22Rv1 (cell line): Measurements from ENCODE around the gene GPR27.

Experiments used
- H3K27ac ChIP-seq: fragments of 450-650 bp; 2 replicates; pipeline ENCODE4 v1.5.1; 2017
- ZFX ChIP-seq: fragments of 450-650 bp; IDR thresholded peaks from 2 replicates; pipeline ENCODE4 v1.6.1; 2017; ENCODE audit warnings: antibody characterized with exemption, borderline replicate concordance
- TF ChIP-seq, protein P1 (sequence below): fragments of 450-650 bp; IDR thresholded peaks from 2 replicates; pipeline ENCODE4 v1.5.1; 2017; ENCODE audit warnings: mild to moderate bottlenecking

Gene GPR27

DNA sequence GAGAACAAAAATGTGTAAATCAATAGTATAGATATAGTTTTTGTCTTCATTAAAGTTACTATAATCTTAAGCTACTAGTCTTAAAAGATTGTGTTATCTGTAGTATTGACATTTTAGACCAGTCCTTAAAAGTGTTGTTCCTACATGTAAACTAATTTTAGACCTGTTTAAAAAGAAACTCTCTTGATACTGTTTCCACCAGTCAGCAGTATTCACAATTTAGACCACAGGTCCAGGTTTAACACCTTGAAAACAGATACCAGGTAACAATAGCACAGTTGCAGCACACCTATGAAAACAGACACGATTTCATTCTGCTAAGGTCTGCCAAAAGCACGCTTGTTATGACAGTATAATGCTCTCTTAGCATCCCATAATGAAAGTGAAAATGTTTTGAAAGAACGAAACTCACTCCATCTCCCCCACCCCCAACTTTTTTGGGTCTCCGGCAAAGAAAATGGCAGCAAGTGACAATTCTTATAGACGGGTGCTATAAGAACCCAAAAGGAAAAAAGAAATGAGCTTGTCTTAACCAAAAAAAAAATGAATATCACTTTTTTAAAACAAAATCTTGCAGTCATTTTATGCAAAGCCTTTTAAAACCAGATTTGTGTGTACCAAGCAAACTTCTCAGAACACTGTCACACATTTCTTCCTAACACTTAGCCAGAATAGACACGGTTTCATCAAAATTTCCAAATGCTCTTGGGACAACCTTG lies 30.0 kb upstream of the GPR27 start:
- H3K27ac ChIP-seq: no peak overlapping the region
- TF ChIP-seq, protein P1, sequence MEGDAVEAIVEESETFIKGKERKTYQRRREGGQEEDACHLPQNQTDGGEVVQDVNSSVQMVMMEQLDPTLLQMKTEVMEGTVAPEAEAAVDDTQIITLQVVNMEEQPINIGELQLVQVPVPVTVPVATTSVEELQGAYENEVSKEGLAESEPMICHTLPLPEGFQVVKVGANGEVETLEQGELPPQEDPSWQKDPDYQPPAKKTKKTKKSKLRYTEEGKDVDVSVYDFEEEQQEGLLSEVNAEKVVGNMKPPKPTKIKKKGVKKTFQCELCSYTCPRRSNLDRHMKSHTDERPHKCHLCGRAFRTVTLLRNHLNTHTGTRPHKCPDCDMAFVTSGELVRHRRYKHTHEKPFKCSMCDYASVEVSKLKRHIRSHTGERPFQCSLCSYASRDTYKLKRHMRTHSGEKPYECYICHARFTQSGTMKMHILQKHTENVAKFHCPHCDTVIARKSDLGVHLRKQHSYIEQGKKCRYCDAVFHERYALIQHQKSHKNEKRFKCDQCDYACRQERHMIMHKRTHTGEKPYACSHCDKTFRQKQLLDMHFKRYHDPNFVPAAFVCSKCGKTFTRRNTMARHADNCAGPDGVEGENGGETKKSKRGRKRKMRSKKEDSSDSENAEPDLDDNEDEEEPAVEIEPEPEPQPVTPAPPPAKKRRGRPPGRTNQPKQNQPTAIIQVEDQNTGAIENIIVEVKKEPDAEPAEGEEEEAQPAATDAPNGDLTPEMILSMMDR: no peak
- no peak for TF ChIP-seq ZFX

GRCh38 chr3:71724171-71724453 lies 29.5 kb upstream of the GPR27 start:
- TF ChIP-seq ZFX: no peak
- TF ChIP-seq, protein P1: no peak
- no peak overlapping the region for H3K27ac ChIP-seq

DNA sequence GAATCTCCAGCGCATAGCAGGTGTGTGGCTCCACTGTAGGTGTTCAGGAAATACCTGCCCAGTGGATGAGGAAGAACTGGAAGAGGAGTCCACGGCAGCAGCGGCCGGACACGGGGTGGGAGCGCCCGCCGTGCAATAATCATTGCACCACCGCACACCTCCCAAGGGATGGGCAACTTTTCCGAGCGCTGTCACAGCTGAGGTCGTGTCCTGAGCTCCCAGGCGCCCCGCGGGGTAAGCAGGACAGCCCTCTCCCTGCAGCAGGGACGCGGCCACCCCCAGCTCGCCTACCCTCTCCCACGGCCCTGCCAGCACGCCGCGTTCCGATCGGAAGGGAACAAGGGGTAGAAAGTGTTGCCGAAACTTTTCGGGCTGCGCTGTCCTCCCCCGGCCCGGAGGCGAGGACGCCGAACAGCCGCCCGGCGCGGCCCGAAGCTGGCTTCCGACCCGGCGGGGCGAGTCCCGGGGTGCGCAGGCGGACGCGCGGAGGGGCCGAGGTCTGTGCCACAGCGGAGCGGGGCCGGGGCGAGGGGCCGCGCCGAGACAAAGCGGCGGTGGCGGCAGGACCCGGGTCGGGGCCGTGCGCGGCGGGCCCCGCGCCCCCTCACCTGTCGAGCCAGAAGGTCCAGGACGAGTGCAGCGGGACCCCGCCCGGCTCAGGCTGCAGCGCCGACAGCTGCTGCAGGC lies 28.9 kb upstream of the GPR27 start:
- no peak overlapping the region for H3K27ac ChIP-seq

DNA sequence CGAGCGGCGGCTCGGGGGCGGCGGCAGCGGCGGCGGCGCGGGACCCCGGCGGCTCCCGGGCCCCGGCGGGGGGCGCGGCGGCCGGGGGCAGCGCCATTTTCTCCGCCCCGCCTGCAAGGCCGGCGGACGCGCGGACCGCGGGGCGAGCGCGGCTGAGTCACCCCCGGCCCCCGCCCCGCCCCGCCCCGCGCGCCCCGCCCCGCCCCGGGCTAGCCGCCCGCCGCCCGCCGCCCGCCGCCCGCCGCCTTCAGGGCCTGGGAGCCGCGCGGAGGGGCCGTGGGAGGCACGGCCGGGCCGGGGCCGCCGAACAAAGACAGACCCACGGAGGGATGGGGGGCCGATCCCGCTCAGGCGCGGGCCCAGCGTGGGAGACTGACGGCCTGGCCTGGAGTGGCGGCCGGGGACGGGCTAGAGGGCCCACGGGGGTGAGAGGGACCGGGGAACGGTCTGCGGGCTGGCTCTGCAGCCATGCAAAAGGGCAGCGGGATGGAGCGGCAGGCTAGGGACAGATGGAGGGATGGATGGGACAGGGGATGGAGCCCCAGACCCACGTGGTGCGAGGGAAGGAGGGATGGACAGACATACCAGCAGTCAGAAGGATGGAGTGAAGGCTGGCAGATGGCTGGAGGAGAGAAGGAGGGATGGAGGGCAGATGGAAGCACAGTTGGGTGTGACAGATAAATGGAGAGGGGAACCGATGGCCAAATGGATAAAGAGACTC lies 28.2 kb upstream of the GPR27 start, which contains the start of gene EIF4E3:
Gene EIF4E3 (minus strand): TSS at position 132 of the 721 bp plus-strand sequence. CDS start 35 bp downstream, at position 97.
- no peak within 1 kb of the TSS for H3K27ac ChIP-seq
- TF ChIP-seq, protein P1: no peak
- TF ChIP-seq ZFX: no peak

More for the DNA sequence above, 28.9 kb upstream of the GPR27 start:
- TF ChIP-seq ZFX: no peak
- TF ChIP-seq, protein P1: no peak

DNA sequence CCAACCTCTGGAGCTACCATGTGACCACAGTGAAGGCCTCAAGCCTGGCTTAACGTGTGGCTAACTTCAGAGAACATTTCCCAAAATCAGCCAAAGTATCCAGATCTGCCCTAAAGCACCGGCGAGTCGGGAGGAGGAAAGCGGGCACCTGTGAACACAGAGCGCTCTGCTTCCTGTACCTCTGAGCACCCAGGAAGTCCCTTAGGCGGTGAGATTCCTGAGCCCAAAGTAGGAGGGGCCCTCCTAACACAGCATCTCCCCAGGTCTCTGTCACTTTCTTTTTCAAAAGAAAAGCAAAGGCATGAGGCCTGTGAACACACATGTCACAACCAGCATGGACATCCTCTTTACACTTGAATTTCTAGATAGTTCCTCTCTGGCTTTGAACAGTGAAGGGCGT lies 27.5 kb upstream of the GPR27 start:
- no peak overlapping the region for H3K27ac ChIP-seq
- no peak for TF ChIP-seq ZFX
- TF ChIP-seq, protein P1: no peak

DNA sequence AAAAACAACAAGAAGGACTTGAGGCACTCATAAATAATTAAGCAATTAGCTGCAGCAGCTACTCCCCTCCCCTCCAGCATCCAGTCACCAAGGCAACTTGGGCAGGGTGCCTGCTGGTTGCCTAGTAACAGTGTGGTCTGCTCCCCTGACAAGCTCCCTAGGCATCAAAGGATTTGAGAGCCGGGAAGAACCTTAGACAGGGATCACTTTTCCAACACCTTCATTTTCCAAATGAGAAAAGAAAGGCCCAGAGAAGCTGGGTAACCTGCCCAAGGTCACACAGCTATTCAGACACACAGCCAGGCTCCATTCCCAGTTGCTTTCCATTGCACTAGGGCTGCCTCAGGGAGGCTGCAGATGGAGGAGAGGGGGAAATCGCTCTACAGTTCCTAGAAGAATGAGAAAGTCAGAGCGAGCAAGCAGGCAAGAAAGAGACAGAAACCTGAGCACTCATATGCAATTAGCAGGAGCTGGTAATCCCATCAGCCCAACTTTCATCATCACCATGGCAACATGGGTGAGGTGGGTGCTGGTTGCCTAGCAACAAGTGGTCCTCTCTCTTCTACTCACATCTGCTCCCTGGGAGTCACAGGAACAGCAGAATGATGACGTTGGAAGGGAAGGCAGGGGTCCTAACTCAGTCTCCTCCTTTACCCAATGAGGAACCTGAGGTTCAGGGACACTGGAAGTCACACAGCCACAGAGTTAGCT lies 24.9 kb upstream of the GPR27 start:
- no peak overlapping the region for H3K27ac ChIP-seq

More for the DNA sequence above, 24.9 kb upstream of the GPR27 start:
- TF ChIP-seq, protein P1: no peak
- TF ChIP-seq ZFX: no peak
